22Rv1 (cell line): ENCODE results near the gene SMAD4.

Source experiments
- ZFX ChIP-seq: fragments of 450-650 bp; IDR thresholded peaks from 2 replicates; pipeline ENCODE4 v1.6.1; 2017; ENCODE audit warnings: antibody characterized with exemption, borderline replicate concordance
- TF ChIP-seq, protein P1 (sequence below): fragments of 450-650 bp; IDR thresholded peaks from 2 replicates; pipeline ENCODE4 v1.5.1; 2017; ENCODE audit warnings: mild to moderate bottlenecking

GRCh38 chr18:51028201-51028805 is 1.7 kb upstream of the SMAD4 start:
- TF ChIP-seq, protein P1, sequence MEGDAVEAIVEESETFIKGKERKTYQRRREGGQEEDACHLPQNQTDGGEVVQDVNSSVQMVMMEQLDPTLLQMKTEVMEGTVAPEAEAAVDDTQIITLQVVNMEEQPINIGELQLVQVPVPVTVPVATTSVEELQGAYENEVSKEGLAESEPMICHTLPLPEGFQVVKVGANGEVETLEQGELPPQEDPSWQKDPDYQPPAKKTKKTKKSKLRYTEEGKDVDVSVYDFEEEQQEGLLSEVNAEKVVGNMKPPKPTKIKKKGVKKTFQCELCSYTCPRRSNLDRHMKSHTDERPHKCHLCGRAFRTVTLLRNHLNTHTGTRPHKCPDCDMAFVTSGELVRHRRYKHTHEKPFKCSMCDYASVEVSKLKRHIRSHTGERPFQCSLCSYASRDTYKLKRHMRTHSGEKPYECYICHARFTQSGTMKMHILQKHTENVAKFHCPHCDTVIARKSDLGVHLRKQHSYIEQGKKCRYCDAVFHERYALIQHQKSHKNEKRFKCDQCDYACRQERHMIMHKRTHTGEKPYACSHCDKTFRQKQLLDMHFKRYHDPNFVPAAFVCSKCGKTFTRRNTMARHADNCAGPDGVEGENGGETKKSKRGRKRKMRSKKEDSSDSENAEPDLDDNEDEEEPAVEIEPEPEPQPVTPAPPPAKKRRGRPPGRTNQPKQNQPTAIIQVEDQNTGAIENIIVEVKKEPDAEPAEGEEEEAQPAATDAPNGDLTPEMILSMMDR = no peak
- no peak for TF ChIP-seq ZFX
